BE2C (cell line): ENCODE data around the gene ATRX.

ENCODE experiments used
- DNase-seq: peaks from one replicate; pipeline ENCODE4 v3.0.0-alpha.2; 2020
- H3K27me3 ChIP-seq: fragments of 250-450 bp; sonication (Bioruptor Pico); 2 replicates; pipeline ENCODE4 v1.5.1; 2020; ENCODE audit warnings: mild to moderate bottlenecking
- H3K36me3 ChIP-seq: fragments of 250-450 bp; sonication (Bioruptor Pico); 2 replicates; pipeline ENCODE4 v1.5.1; 2020; ENCODE audit warnings: mild to moderate bottlenecking
- H3K4me1 ChIP-seq: fragments of 250-450 bp; sonication (Bioruptor Pico); 2 replicates; pipeline ENCODE4 v1.5.1; 2020
- H3K4me3 ChIP-seq: 2 replicates; pipeline ENCODE4 v1.5.1; 2011; ENCODE audit warnings: low read depth, low read length
- H3K9me3 ChIP-seq: fragments of 250-450 bp; sonication (Bioruptor Pico); 2 replicates; pipeline ENCODE4 v1.5.1; 2020
- TF ChIP-seq, protein P1 (sequence below): IDR thresholded peaks from 2 replicates; pipeline ENCODE4 v1.5.1; 2012; ENCODE audit warnings: mild to moderate bottlenecking, low read depth, low read length

The ATRX gene

DNA sequence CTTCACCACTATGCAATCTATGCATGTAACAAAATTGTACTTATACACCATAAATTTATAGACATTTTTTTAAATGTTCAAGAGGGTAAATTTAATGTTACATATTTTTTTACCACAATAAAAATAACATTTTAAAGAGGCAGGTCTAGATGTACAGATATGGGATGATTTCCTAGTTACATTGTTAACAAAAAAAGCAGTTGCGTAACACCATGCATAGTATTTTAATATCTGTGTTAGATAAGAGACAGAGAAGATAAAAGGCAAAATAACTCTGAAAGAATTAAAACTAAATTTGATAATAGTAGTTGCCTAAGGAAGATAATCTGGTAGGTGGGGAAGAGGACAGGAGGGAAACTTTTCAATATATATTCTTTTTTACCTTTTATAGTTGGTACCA, 9.1 kb upstream of the ATRX start:
- Histone ChIP-seq H3K4me1 (no peaks in the 10 kb centered on the region), H3K9me3 (no peaks in the 10 kb centered on the region), H3K36me3 (no peaks in the 10 kb centered on the region), H3K4me3 (no peak overlapping the region), H3K27me3 (no peaks in the 10 kb centered on the region)
- TF ChIP-seq, protein P1, sequence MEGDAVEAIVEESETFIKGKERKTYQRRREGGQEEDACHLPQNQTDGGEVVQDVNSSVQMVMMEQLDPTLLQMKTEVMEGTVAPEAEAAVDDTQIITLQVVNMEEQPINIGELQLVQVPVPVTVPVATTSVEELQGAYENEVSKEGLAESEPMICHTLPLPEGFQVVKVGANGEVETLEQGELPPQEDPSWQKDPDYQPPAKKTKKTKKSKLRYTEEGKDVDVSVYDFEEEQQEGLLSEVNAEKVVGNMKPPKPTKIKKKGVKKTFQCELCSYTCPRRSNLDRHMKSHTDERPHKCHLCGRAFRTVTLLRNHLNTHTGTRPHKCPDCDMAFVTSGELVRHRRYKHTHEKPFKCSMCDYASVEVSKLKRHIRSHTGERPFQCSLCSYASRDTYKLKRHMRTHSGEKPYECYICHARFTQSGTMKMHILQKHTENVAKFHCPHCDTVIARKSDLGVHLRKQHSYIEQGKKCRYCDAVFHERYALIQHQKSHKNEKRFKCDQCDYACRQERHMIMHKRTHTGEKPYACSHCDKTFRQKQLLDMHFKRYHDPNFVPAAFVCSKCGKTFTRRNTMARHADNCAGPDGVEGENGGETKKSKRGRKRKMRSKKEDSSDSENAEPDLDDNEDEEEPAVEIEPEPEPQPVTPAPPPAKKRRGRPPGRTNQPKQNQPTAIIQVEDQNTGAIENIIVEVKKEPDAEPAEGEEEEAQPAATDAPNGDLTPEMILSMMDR: no peak
- no peak for DNase-seq

DNA sequence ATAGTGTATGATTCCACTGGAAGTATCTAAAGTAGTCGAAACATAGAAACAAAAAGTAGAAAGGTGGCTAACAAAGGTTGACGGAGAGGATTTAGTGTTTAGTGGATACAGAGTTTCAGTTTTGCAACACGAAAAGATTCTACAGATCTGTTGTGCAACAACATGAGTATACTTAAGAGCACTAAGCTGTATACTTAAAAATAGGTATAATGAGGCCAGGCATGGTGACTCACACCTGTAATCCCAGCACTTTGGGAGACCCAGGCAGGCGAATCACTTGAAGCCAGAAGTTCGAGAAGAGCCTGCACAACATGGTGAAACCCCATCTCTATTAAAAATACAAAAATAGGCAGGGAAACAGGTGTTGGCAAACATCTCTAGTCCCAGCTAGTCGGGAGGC, 7.9 kb upstream of the ATRX start:
- Histone ChIP-seq H3K27me3 (no peaks in the 10 kb centered on the region), H3K36me3 (no peaks in the 10 kb centered on the region), H3K4me3 (no peak overlapping the region), H3K9me3 (no peaks in the 10 kb centered on the region), H3K4me1 (no peaks in the 10 kb centered on the region)
- TF ChIP-seq, protein P1: no peak
- no peak for DNase-seq

DNA sequence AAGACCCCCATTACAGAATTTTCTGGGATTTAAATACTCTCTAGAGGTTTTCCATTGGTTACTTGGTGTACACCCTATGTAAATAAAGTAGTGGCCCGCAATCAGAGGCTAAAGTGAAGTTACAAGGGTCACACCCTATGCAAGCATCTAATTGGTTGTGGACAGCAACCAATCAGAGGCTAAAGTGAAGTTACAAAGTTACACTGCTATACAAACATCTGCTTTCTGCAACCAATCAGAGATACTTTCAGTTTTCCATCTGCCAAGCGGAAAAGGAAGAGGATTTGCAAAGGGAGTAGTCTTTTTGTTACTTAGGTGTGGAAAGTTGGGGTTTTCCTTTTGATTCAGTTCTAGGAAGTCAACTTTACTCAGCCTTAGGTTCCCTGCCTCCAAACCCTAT, 2.0 kb upstream of the ATRX start:
- DNase-seq: no peak
- Histone ChIP-seq H3K4me3 (no peak overlapping the region), H3K36me3 (no peaks in the 10 kb centered on the region), H3K4me1 (no peaks in the 10 kb centered on the region), H3K9me3 (no peaks in the 10 kb centered on the region), H3K27me3 (no peaks in the 10 kb centered on the region)
- TF ChIP-seq, protein P1: no peak

DNA sequence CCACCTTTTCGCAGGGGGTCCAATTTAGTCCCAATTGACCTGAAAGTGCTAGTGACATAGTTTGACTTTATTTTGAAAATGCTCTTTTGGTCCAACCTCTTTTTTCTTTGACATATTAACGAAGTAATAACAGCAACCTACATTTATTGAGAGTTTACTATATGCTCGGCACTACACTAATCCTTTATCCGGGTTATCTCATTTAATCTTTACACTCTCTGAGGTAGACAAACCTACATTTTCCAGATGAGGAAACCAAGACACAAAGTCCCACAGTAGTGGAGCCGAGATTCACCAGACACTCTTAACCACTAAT, 307 bp upstream of the ATRX start:
- TF ChIP-seq, protein P1: no peak
- H3K4me1 ChIP-seq: no peaks in the 10 kb centered on the region
- H3K9me3 ChIP-seq: no peaks in the 10 kb centered on the region
- H3K4me3 ChIP-seq: peak overlapping the region; percentile 67
- H3K27me3 ChIP-seq: no peaks in the 10 kb centered on the region
- no peaks in the 10 kb centered on the region for H3K36me3 ChIP-seq
- DNase-seq: no peak

DNA sequence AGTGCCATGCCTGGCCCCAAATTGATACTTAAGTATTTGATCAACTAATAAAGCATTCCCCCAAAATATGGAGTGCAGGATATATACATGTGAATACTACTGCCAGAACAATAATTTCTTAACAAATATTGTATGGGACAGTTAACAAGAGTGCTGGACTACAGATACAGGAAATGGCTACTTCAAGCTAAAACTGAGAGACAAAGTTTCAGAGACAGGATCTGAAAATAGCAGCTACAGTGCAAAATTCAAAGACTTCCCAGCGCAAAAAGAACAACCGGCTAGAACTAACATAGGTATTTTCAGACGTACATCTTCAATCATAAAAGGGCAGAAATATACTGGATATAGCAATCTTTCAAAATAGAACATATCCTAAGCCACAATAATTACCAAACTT, 6.3 kb downstream of the ATRX start:
- Histone ChIP-seq H3K27me3 (no peaks in the 10 kb centered on the region), H3K9me3 (no peaks in the 10 kb centered on the region), H3K4me3 (no peak overlapping the region), H3K4me1 (no peaks in the 10 kb centered on the region), H3K36me3 (no peaks in the 10 kb centered on the region)
- no peak for DNase-seq
- TF ChIP-seq, protein P1: no peak

DNA sequence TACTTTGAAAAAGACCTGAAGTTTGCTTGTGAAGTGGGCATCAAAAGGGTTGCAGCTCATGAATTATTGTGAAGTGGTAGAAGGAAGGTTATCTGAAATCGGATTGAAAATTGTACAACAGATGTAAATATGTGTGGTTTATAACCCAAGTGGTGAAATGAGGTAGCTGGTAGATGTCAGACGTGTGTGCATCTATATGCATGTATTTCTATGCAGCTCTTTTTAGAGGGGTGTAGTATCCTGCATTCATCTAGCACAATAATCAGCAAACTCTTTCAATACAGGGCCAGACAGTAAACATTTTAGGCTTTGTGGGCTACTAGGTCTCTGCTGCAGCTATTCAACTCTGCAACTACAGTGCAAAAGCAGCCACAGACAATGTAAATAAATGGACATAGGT, 9.4 kb downstream of the ATRX start:
- Histone ChIP-seq H3K9me3 (no peaks in the 10 kb centered on the region), H3K4me1 (no peaks in the 10 kb centered on the region), H3K27me3 (no peaks in the 10 kb centered on the region), H3K4me3 (no peak overlapping the region), H3K36me3 (no peaks in the 10 kb centered on the region)
- TF ChIP-seq, protein P1: no peak
- no peak for DNase-seq
